GM18951 (cell line): ENCODE measurements around the gene LYPD5.
"Not testable (repeated sequence)": the region's sequence is repeated elsewhere in the genome, so short reads cannot be mapped to it uniquely, and the experiment has no call there.

Experiments
- POLR2A ChIP-seq: IDR thresholded peaks from 4 replicates; pipeline ENCODE4 v1.6.1; 2011; ENCODE audit warnings: mild to moderate bottlenecking; ENCODE audit not compliant: insufficient read length, insufficient read depth; ENCODE audit errors: extremely low read depth
- in situ Hi-C: fragments of 300-500 bp; cut with MboI; formaldehyde crosslinking; loops from one replicate; pipeline ENCODE4 v1.12.0; 2022; ENCODE audit warnings: low sequenced_read_pairs, mixed read lengths, inconsistent platforms; ENCODE audit not compliant: unreplicated experiment

LYPD5 gene

DNA sequence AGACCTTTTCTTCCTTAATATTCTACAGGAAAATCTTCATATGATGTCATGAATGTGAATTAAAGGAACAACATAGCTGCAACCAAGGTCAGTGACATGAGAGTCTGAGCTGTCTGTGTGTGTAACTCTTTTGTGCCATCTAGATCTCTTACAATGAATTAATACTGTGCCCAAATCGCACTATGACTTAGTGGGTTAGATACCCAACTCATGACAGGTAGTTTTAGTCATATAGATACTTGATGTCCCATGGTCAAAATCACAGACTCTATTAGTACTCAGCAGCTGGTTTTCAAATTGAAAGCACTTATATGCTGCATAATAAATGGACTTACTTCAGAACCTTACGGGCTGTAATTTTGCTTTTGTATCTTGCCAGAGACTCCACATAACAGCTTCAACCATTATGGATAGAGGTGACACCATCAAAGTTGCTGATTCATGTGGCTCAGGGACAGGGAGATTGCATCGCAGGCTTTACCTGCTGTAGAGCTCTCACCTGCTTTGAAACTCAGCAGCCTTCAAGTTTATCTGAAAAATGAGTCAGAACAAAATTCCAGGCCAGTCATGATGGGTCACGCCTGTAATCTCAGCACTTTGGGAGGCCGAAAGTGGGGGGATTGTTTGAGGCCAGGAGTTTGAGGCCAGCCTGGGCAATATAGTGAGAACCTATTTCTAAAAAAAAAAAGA is 12.6 kb upstream of the LYPD5 start:
- in situ Hi-C loops: no loop called here
- TF ChIP-seq POLR2A: no peak

DNA sequence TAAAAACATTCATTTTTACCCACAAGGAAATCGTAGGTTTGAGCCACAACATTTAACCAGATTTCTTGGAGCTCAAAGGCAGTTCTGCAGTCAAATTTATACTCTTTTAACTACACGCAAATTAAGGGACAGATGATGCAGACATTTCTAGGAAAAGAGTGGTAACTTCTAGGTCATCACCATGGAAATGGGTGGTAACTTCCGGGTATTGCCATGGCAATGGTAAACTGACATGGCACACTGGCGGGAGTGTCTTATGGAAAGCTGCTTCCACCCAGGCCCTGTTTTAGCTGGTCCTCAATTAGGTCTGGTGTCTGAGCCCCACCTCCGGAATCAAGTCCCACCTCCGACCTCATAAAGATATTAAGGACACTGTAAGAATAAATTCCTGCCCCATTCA is 10.4 kb upstream of the LYPD5 start:
- in situ Hi-C loops: no loop called here
- TF ChIP-seq POLR2A: no peak

DNA sequence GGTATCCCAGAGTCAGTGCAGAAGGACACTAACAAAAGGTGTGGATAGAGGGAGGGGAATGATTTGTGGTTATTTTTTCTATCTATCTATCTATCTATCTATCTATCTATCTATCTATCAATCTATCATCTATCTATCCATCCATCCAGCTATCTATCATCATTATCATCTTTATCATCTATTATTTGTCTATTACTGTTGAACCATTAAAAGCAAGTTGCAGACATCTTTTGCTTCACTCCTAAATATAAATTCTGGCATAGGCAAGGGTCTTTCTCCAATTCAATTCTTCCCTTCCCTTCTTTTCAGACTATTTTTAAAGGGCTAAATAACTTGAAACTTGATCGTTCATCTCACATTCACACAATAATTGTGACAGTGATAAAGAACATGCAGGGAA is 10.0 kb upstream of the LYPD5 start:
- in situ Hi-C loops: no loop called here
- TF ChIP-seq POLR2A: no peak

DNA sequence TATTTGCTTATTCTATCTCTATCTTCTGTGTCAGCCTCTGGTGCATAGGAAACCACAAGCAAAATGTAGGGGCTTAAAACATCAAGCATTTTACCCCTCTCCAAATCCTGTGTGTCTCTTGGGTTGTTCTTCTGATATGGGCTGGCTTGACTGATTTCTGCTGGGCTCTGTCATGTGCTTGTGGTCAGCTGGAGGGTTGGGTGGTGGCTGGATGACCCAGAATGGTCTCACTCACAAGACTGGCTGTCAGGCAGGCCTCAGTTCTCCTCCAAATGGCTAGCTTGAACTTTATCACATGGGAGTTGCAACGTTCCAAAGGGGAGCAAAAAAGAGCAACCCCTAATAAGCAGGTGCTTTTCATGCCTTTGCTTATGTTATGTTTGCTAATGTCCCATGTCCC is 9.6 kb upstream of the LYPD5 start:
- TF ChIP-seq POLR2A: no peak
- in situ Hi-C loops: no loop called here

DNA sequence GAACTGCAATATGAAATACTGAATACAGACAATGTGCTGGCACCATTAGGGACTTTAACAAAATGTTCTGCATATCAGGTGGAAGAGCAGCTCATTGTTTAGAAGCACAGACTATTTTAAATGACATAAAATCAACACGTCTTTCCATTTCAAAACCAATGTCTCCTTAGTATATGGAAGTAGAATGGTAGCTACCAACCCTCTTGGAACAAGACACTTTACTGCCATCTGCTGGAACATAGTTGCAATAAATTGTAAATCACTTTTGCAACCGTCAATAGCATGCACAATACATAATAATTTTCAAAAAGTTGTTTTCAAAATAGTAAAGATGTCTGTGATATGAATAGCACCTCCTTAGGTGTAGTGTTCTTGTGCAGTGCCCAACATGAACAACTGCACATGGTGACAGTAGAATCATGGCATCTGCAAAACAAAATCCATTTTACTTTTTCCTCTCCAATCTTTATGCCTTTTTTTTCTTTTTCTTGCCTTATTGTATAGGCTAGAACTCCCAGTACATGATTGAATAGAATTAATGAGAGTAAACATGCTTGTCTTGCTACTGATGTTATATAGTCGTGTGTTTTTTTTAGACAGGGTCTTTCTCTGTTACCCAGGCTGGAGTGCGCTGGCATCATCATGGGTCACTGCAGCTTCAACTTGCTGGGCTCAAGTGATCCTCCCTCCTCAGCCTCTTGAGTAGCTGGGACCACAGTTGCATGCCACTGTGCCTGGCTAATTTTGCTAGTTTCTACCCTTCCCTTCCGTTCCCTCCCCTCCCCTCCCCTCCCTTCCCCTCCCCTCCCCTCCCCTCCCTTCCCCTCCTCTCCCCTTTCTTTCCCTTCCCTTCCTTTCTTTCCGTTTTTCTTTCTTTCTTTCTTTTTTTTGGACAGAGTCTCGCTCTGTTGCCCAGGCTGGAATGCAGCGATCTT is 7.8 kb upstream of the LYPD5 start:
- no peak for TF ChIP-seq POLR2A
- in situ Hi-C loops: no loop called here

DNA sequence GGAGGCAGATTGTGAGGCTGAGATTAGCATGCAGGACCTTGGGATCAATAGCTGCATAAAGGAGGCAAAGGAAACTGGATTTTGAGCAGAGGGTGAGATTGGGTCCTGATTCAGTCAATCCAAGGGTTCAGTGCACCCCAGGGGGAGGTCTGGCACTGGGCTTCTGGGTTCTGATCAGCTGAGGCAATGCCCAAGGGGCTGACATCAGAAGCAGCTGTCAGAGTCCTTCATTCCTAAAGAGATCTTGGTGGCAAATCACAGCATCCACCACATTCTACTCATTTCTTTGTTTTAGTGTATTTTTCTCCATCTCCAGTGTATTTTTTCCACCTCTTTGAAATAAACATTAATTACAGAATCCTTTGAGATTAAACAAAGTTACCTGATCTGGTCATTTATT is 5.4 kb upstream of the LYPD5 start:
- in situ Hi-C loops: no loop called here

DNA sequence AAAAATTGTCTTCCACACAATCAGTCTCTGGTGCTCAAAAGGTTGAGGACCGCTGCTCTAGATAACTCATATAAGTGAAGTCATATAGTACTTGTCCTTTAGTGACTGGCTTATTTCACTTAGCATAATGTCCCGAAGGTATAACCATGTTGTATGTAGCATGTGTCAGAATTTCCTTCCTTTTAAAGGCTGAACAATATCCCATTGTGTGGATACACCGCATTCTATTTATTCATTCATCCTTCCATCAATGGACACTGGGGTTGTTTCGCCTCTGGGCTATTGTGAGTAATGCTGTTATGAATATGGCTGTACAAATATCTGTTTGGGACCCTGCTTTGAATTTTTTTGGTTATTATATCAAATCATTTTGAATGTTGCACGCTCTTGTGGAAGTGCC is 4.6 kb upstream of the LYPD5 start:
- in situ Hi-C loops: no loop called here
- no peak for TF ChIP-seq POLR2A

More for the DNA sequence above, 5.4 kb upstream of the LYPD5 start:
- TF ChIP-seq POLR2A: no peak

DNA sequence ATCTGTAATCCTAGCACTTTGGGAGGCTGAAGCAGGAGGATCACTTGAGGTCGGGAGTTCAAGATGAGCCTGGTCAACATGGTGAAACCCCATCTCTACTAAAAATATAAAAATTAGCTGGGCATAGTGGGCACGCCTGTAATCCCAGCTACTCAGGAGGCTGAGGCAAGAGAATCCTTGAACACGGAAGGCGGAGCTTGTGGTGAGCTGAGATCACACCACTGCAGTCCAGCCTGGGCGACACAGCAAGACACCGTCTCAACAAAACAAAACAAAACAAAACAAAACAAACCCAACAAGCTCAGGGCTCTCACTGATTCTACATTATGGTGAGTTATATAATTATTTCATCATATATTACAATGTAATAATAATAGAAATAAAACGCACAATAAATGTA is 4.2 kb upstream of the LYPD5 start:
- in situ Hi-C loops: not testable (repeated sequence)

DNA sequence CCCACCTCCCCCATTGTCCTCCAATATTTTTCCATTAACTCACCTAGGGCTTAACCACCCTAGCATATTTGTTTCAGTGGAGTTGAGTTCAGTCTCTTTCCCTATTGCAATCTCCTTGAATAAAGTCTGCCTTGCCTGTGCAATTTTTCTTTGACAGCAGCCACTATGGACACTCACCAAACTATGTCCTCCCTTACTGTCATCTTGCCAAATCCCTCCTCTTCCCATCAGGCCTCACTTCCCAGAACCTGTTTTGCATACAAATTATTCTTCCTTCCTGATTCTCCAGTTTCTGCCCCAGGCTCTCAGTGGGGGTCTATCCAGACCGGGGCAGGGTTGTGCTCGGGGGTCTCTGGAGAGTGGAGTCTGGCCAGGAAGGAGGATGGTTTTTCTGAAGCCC is 2.2 kb upstream of the LYPD5 start:
- TF ChIP-seq POLR2A: no peak
- in situ Hi-C loops: no loop called here

DNA sequence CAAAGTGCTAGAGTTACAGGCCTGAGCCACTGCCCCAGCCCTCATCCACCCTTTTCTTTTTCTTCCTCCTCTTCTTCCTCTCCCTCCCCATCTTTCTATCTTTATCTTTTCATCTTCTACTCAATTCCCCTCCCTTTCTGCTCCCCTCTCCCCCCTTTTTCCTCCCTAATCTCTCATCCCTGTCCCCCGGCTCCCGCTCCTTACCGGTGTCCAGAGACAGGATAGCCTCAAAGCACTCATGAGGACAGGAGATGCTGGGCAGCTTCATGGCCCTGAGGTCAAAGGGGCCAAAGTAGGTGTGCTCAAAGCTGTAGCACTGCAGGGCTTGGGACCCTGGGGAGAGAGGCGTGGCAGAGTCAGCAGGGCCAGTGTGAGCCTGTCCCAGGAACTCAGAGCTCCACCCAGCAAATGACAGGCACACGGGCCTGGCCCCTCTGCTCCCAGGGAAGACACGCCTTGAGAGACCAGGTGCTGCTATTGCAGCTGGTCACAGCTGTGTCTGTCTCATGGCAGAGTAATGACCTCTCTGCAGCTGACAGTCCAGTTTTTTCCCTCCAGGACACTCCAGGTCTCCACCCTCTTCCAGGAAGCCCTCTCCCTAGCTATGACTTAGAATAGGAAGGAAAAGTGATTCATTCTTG is 2.6 kb downstream of the LYPD5 start:
- in situ Hi-C loops: no loop called here
- TF ChIP-seq POLR2A: no peak

DNA sequence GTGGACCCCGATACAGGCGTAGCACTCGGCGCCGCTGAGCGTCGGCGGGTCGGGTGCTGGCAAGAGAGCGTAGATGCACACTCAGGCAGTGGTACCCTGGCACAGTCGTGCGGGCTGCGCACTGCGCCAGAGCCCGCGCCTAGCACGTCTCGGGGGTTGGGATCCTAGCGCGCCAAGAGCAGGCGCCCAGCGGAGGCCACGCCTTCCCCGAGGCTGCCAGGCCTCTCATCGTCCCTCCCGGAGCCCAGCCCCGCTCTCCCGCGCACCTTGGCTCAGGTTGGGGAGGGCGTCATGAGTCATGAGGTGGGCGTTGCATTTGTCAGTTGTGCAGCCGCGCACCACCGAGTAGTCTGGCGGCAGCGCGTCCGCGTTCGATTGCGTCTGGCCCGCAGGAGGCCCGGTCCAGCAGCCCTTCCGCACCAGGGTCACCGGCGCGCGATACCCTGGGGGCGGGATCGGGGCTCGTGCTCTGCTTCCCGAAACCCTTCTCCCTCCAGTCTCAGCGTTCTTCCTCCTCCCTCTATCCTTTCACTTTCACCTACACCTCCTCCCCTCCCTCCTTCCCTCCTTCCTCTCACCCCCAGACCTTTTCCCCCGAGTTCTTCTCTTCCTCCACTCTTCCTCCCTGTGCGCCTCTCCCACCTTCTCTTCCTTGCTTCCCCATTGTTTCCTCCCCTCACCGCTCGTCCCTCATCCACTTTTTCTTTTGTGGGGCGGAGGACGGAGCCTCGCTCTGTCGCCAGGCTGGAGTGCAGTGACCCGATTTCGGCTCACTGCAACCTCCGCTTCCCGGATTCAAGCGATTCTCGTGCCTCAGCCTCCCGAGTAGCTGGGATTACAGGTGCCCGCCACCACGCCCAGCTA is 3.5 kb downstream of the LYPD5 start:
- TF ChIP-seq POLR2A: no peak
- in situ Hi-C loops: no loop called here

DNA sequence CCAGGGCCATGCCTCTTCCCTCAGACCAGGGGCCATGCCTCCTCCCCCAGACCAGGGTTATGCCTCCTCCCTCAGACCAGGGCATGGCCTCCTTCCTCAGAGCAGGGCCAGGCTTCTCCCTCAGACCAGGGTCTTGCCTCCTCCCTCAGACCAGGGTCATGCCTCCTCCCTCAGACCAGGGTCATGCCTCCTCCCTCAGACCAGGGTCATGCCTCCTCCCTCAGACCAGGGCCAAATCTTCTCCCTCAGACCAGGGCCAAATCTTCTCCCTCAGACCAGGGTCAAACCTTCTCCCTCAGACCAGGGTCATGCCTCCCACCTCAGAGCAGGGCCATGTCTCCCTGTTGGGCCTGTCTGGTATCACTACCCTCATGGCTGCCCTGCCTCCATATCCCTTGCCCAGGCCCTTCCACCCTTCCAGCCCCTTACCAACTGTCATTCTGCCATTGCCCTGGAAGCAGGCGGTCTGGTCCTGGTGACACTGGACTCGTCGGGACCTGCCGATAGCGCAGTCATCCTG is 4.2 kb downstream of the LYPD5 start:
- in situ Hi-C loops: no loop called here
- TF ChIP-seq POLR2A: no peak

DNA sequence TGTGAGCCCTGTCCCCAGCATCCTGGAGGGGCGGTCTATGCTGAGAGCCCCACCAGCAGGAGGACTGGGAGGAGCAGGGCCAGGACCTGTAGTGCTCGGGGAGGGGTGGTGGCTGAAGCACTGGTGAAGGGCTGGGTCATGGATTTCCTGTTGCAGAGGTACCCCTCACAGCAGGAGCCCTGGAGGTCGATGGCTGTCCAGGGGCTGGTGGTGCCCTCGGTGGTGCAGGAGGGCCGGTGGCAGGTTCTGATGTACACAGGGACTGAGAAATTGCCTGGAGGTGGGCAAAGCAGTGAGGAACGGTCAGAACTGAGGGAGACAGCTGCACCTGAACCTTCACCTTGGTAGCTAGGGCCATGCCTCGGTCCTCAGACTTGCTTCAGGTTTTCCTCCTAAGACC is 4.7 kb downstream of the LYPD5 start:
- in situ Hi-C loops: no loop called here
- TF ChIP-seq POLR2A: no peak
